CD4-positive, alpha-beta T cell treated with Interleukin-17A for 4 hours (primary cell): ENCODE results near the gene KCTD7.
"Not testable (repeated sequence)": the region's sequence is repeated elsewhere in the genome, so short reads cannot be mapped to it uniquely, and the experiment has no call there.

Source experiments
- DNase-seq: peaks from one replicate; pipeline ENCODE4 v3.0.0-alpha.2; 2020; ENCODE audit warnings: mixed read lengths

The KCTD7 gene

GRCh38 chr7:66682350-66683093 is 53.8 kb downstream of the KCTD7 start:
- DNase-seq = no peak

- DNase-seq = not testable (repeated sequence)
Measured at GRCh38 chr7:66683094-66683769, 54.6 kb downstream of the KCTD7 start.

DNA sequence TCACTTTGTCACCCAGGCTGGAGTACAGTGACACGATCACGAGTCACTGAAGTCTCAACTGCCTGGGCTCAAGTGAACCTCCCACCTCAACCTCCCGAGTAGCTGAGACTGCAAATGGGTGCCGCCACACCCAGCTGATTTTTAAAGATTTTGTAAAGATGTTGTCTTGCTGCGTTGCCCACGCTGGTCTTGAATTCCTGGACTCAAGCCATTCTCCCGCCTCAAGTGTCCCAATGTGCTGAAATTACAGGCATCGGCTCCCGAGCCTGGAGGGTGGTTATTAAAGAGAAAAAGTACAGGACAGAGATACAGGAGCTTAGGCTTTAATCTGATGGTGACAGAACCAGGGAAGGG is 55.1 kb downstream of the KCTD7 start:
- DNase-seq = no peak

DNA sequence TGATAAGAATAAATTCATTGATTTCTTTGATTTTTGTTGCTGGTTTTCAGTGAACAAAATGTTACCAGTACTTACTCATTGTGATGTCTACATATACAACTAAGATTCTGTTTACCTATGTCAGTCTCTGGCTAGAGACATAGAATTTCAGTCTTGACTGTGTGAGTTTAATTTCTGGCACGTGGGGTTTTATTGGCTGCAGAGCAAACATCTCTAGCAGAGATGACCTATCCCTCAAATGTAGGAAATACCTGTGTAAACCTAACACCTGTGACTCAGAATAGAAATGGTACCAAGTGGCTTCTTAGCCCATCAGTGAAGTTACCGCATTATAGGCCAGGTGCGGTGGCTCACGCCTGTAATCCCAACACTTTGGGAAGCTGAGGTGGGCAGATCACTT is 57.0 kb downstream of the KCTD7 start:
- not testable (repeated sequence) for DNase-seq

- DNase-seq = no peak
Measured at GRCh38 chr7:66687186-66687585, 58.5 kb downstream of the KCTD7 start.

- DNase-seq = not testable (repeated sequence)
Measured at GRCh38 chr7:66687672-66688071, 59.0 kb downstream of the KCTD7 start.

DNA sequence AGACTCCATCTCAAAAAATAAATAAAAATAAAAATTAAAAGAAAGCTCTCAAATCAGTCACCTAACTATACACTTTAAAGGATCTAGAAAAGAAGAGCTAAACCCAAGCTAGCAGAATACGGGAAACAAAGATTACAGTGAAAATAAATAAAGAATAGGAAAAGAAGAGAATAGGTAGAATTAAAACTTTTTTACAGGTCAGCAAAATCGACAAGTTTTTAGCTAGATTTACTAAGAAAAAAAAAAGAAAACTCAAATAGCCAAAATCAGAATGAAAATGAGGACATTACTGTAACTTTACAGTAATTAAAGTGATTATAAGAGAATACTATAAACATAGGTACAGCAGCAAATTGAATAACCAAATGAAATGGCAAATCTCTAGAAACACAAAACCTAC is 60.4 kb downstream of the KCTD7 start:
- DNase-seq = no peak

GRCh38 chr7:66693331-66693730 is 64.7 kb downstream of the KCTD7 start:
- DNase-seq = no peak
